IMR-90 (cell line): ENCODE measurements around the gene ZNF746. TPM values are rescaled to one million over a fixed set of nuclear protein-coding genes. Genes with fewer than 3 reads are reported as not detected.

ENCODE experiments used
- ATAC-seq: fragments of 200-7000 bp; cut with Tn5 transposase; 2 replicates; pipeline ENCODE4 v1.9.1; 2020; ENCODE audit warnings: low read depth, mild to moderate bottlenecking, moderate library complexity
- BruUV-seq: library from RNA; stranded (reverse); fragments of 400-500 nt; replicated peaks from 2 replicates; lab custom pipeline; 2021; lab: Mats Ljungman, UMichigan
- CTCF ChIA-PET: fragments of 300-600 bp; formaldehyde crosslinking; extraction: SDS; loops from one replicate; lab custom pipeline; 2021; ENCODE audit warnings: antibody characterized with exemption; lab: Yijun Ruan, JAX
- POLR2A ChIA-PET: fragments of 300-600 bp; sonication (Branson Sonifier 250); formaldehyde crosslinking; loops from one replicate; lab custom pipeline; 2022; ENCODE audit warnings: antibody characterized with exemption; ENCODE audit not compliant: unreplicated experiment; lab: Charles Lee
- DNase-seq: peaks from one replicate; pipeline ENCODE4 v3.0.0; 2013
- H2AFZ ChIP-seq: replicated peaks from 2 replicates; pipeline ENCODE3; 2013; ENCODE audit warnings: low read length, mild to moderate bottlenecking; ENCODE audit not compliant: poor library complexity
- H2AK5ac ChIP-seq: 2 replicates; pipeline ENCODE4 v1.6.1; 2013; ENCODE audit warnings: low read depth, low read length, inconsistent platforms
- H2AK9ac ChIP-seq: replicated peaks from 2 replicates; pipeline ENCODE3; 2013; ENCODE audit warnings: mild to moderate bottlenecking, low read depth, low read length, moderate library complexity; ENCODE audit not compliant: poor library complexity
- H2BK120ac ChIP-seq: 2 replicates; pipeline ENCODE4 v1.6.1; 2013; ENCODE audit warnings: low read depth, low read length, inconsistent platforms
- H2BK15ac ChIP-seq: 3 replicates; pipeline ENCODE4 v1.6.1; 2013; ENCODE audit warnings: low read depth, low read length, inconsistent platforms
- H2BK20ac ChIP-seq: 2 replicates; pipeline ENCODE4 v1.6.1; 2013; ENCODE audit warnings: low read depth, mild to moderate bottlenecking, inconsistent platforms, low read length, moderate library complexity
- H2BK5ac ChIP-seq: 2 replicates; pipeline ENCODE4 v1.6.1; 2013; ENCODE audit warnings: mild to moderate bottlenecking, low read depth, low read length, inconsistent platforms; ENCODE audit not compliant: poor library complexity, severe bottlenecking
- H3K14ac ChIP-seq: replicated peaks from 2 replicates; pipeline ENCODE4 v1.6.1; 2013; ENCODE audit warnings: low read depth, low read length, inconsistent platforms
- H3K18ac ChIP-seq: 2 replicates; pipeline ENCODE4 v1.6.1; 2013; ENCODE audit warnings: low read depth, low read length, control low read depth
- H3K23ac ChIP-seq: 2 replicates; pipeline ENCODE4 v1.6.1; 2013; ENCODE audit warnings: low read depth, low read length, inconsistent platforms
- H3K27ac ChIP-seq: 2 replicates; pipeline ENCODE4 v1.5.1; 2013; ENCODE audit warnings: mild to moderate bottlenecking, control low read depth, low read length; ENCODE audit not compliant: insufficient read depth
- H3K27me3 ChIP-seq: 2 replicates; pipeline ENCODE4 v1.6.1; 2013; ENCODE audit warnings: low read length; ENCODE audit not compliant: control insufficient read depth, insufficient read depth
- H3K36me3 ChIP-seq: 2 replicates; pipeline ENCODE4 v1.6.1; 2013; ENCODE audit warnings: low read length, mixed read lengths; ENCODE audit not compliant: control insufficient read depth, insufficient read depth
- H3K4ac ChIP-seq: 2 replicates; pipeline ENCODE4 v1.6.1; 2013; ENCODE audit warnings: low read depth, low read length, inconsistent platforms
- H3K4me1 ChIP-seq: 2 replicates; pipeline ENCODE4 v1.6.1; 2013; ENCODE audit warnings: low read length, mixed read lengths; ENCODE audit not compliant: control insufficient read depth, insufficient read depth
- H3K4me2 ChIP-seq: 2 replicates; pipeline ENCODE4 v1.6.1; 2013; ENCODE audit warnings: low read depth, mild to moderate bottlenecking, control low read depth, low read length, moderate library complexity
- H3K4me3 ChIP-seq: 2 replicates; pipeline ENCODE4 v1.5.1; 2013; ENCODE audit warnings: low read depth, mild to moderate bottlenecking, control low read depth, low read length, moderate library complexity; ENCODE audit not compliant: insufficient read depth
- H3K56ac ChIP-seq: 2 replicates; pipeline ENCODE4 v1.6.1; 2013; ENCODE audit warnings: low read length, inconsistent platforms; ENCODE audit not compliant: insufficient read depth; ENCODE audit errors: extremely low read depth
- H3K79me1 ChIP-seq, 2 experiments: 2 replicates each; pipeline ENCODE4 v1.6.1; 2013; ENCODE audit warnings: low read length in 2 of 2, inconsistent platforms in 1 of 2, low read depth in 1 of 2
- H3K9ac ChIP-seq: 2 replicates; pipeline ENCODE4 v1.6.1; 2013; ENCODE audit warnings: low read depth, low read length, control low read depth
- H3K9me1 ChIP-seq: 2 replicates; pipeline ENCODE4 v1.6.1; 2013; ENCODE audit warnings: low read length, inconsistent platforms; ENCODE audit not compliant: insufficient read depth
- H3K9me3 ChIP-seq: 2 replicates; pipeline ENCODE4 v1.6.1; 2013; ENCODE audit warnings: low read length; ENCODE audit not compliant: control insufficient read depth, insufficient read depth
- H4K20me1 ChIP-seq: 2 replicates; pipeline ENCODE4 v1.6.1; 2013; ENCODE audit warnings: low read length, inconsistent platforms; ENCODE audit not compliant: insufficient read depth
- H4K5ac ChIP-seq: 2 replicates; pipeline ENCODE4 v1.6.1; 2013; ENCODE audit warnings: mild to moderate bottlenecking, low read depth, low read length, control low read depth
- H4K8ac ChIP-seq, 2 experiments: 2 replicates each; pipeline ENCODE4 v1.6.1; 2013; ENCODE audit warnings: low read depth in 2 of 2, low read length in 2 of 2, control low read depth in 1 of 2, inconsistent platforms in 1 of 2
- H4K91ac ChIP-seq: 2 replicates; pipeline ENCODE4 v1.6.1; 2013; ENCODE audit warnings: low read depth, low read length, inconsistent platforms; ENCODE audit not compliant: insufficient read depth
- BHLHE40 ChIP-seq: fragments of 150-350 bp; IDR thresholded peaks from 2 replicates; pipeline ENCODE4 v1.6.1; 2016; ENCODE audit warnings: mild to moderate bottlenecking, low read depth, low read length
- CEBPB ChIP-seq: IDR thresholded peaks from 2 replicates; pipeline ENCODE4 v1.6.1; 2012; ENCODE audit warnings: low read depth, low read length, improper control_type of control experiment
- CHD1 ChIP-seq: IDR thresholded peaks from 2 replicates; pipeline ENCODE4 v1.6.1; 2012; ENCODE audit warnings: low read depth, low read length, improper control_type of control experiment
- CTCF ChIP-seq: conservative IDR thresholded peaks from 2 replicates; pipeline ENCODE4 v1.5.1; 2012; ENCODE audit warnings: mild to moderate bottlenecking, low read depth, low read length, improper control_type of control experiment
- ELK1 ChIP-seq: fragments of 150-350 bp; IDR thresholded peaks from 2 replicates; pipeline ENCODE4 v1.6.1; 2016; ENCODE audit warnings: low read depth, mild to moderate bottlenecking, low read length, moderate library complexity, borderline replicate concordance
- FOS ChIP-seq: fragments of 150-350 bp; IDR thresholded peaks from 2 replicates; pipeline ENCODE4 v1.6.1; 2016; ENCODE audit warnings: low read depth, low read length
- MAFK ChIP-seq: IDR thresholded peaks from 2 replicates; pipeline ENCODE4 v1.6.1; 2012; ENCODE audit warnings: low read depth, low read length, improper control_type of control experiment
- MAZ ChIP-seq: IDR thresholded peaks from 2 replicates; pipeline ENCODE4 v1.6.1; 2012; ENCODE audit warnings: low read depth, mild to moderate bottlenecking, low read length, improper control_type of control experiment, moderate library complexity, borderline replicate concordance
- MXI1 ChIP-seq: IDR thresholded peaks from 2 replicates; pipeline ENCODE4 v1.6.1; 2012; ENCODE audit warnings: low read depth, mild to moderate bottlenecking, low read length, moderate library complexity, borderline replicate concordance
- NFE2L2 ChIP-seq: fragments of 150-350 bp; IDR thresholded peaks from 2 replicates; pipeline ENCODE4 v1.6.1; 2016; ENCODE audit warnings: low read depth, mild to moderate bottlenecking, low read length
- POLR2A ChIP-seq: IDR thresholded peaks from 2 replicates; pipeline ENCODE4 v1.6.1; 2012; ENCODE audit warnings: mild to moderate bottlenecking, low read depth, low read length
- RAD21 ChIP-seq: IDR thresholded peaks from 2 replicates; pipeline ENCODE4 v1.6.1; 2012; ENCODE audit warnings: low read length, improper control_type of control experiment
- RCOR1 ChIP-seq: IDR thresholded peaks from 2 replicates; pipeline ENCODE4 v1.6.1; 2012; ENCODE audit warnings: mild to moderate bottlenecking, low read length, improper control_type of control experiment; ENCODE audit not compliant: insufficient replicate concordance
- SMC3 ChIP-seq: fragments of 150-350 bp; IDR thresholded peaks from 2 replicates; pipeline ENCODE4 v1.6.1; 2016; ENCODE audit warnings: low read depth, mild to moderate bottlenecking, antibody characterized with exemption, low read length, moderate library complexity
- USF2 ChIP-seq: fragments of 150-350 bp; IDR thresholded peaks from 2 replicates; pipeline ENCODE4 v1.6.1; 2017; ENCODE audit warnings: mild to moderate bottlenecking, antibody characterized with exemption, low read length, low read depth
- WGBS, 2 experiments: methylation state at CpG; one replicate each; pipeline versions ENCODE4 v1.1.5 to v1.1.7; 2013; ENCODE audit warnings: missing lambda C conversion rate in 2 of 2; ENCODE audit not compliant: insufficient read length in 1 of 2; ENCODE audit errors: extremely low coverage in 2 of 2; 5-methylcytosine and 5-hydroxymethylcytosine counted together
- dilution Hi-C: fragments of 300-500 bp; cut with HindIII; formaldehyde crosslinking; loops from one replicate; pipeline ENCODE4 v1.14.3; 2018; ENCODE audit warnings: low sequenced_read_pairs; ENCODE audit not compliant: unreplicated experiment
- in situ Hi-C: fragments of 300-500 bp; cut with MboI; formaldehyde crosslinking; loops from 3 replicates; pipeline ENCODE4 v1.14.3; 2019; ENCODE audit warnings: low sequenced_read_pairs, inconsistent platforms, mixed read lengths
- intact Hi-C: fragments of 100-400 bp; cut with micrococcal nuclease; formaldehyde crosslinking; loops from 2 replicates; pipeline ENCODE4 v1.10.0; 2022
- polyA plus RNA-seq, 3 experiments: library from polyadenylated mRNA; depleted of rRNA; stranded (reverse); fragments of >200 nt; gene quantifications; 2 replicates each; pipeline ENCODE4 v1.2.3, GENCODE V29; 2012; ENCODE audit warnings: low replicate concordance in 1 of 3
- total RNA-seq: library from RNA; depleted of rRNA; stranded (reverse); fragments of >200 nt; gene quantifications from 2 replicates; pipeline ENCODE4 v1.2.3, GENCODE V29; 2012

Gene ZNF746
- total and polyA plus RNA-seq, 2 of the 4 experiments (the other 2 are of a cell fraction), result 6.6 to 8.4 TPM

GRCh38 chr7:149430192-149430591 lies 67.4 kb downstream of the ZNF746 start:
- dilution Hi-C loops (no loop called here), intact Hi-C loops (no loop called here), in situ Hi-C loops (no loop called here)
- CTCF ChIA-PET, result no interaction called here
- H2AK9ac ChIP-seq, result no peak overlapping the region
- no TSS peak for BruUV-seq
- H3K4me3 ChIP-seq, result no peak overlapping the region
- H3K27ac ChIP-seq, result no peak overlapping the region
- peaks cover 0 to 4% of the 10 kb centered on the region in 2 experiments; a peak in 2 of 4 replicates for H3K79me1 ChIP-seq
- no peaks in the 10 kb centered on the region for H3K27me3 ChIP-seq
- H2BK5ac ChIP-seq, result no peak overlapping the region
- no peak overlapping the region for H3K4ac ChIP-seq
- H2BK20ac ChIP-seq, result no peak overlapping the region
- H4K8ac ChIP-seq, result no peak overlapping the region
- H2AFZ ChIP-seq, result no peak overlapping the region
- no peak overlapping the region for H2AK5ac ChIP-seq
- H3K9ac ChIP-seq, result no peak overlapping the region
- no peak overlapping the region for H3K4me2 ChIP-seq
- no peak overlapping the region for H3K14ac ChIP-seq
- H3K9me1 ChIP-seq, result no peaks in the 10 kb centered on the region; the same call in 1 of the 2 replicates
- DNase-seq (no peak), ATAC-seq (no peak)
- H4K91ac ChIP-seq, result no peak overlapping the region
- no peak overlapping the region for H2BK15ac ChIP-seq
- no peak overlapping the region for H3K18ac ChIP-seq
- no peak overlapping the region for H2BK120ac ChIP-seq
- H4K20me1 ChIP-seq, result no peaks in the 10 kb centered on the region
- no peak overlapping the region for H3K56ac ChIP-seq
- no peaks in the 10 kb centered on the region for H3K4me1 ChIP-seq
- H3K23ac ChIP-seq, result no peak overlapping the region
- TF ChIP-seq SMC3 (no peak), CTCF (no peak), RCOR1 (no peak), MXI1 (no peak), POLR2A (no peak), FOS (no peak), NFE2L2 (no peak), BHLHE40 (no peak), MAZ (no peak), RAD21 (no peak), CEBPB (no peak), ELK1 (no peak), CHD1 (no peak), MAFK (no peak), USF2 (no peak)
- POLR2A ChIA-PET, result no interaction called here
- H4K5ac ChIP-seq, result no peak overlapping the region
- H3K36me3 ChIP-seq, result peaks cover 31% of the 10 kb centered on the region
- no CpG with 5 or more reads among the region's 4 CpGs for WGBS, 2 experiments
- H3K9me3 ChIP-seq, result no peaks in the 10 kb centered on the region
